ENCODE data around the gene GRIPAP1. TPM values are rescaled to one million over a fixed set of nuclear protein-coding genes. Genes with fewer than 3 reads are reported as not detected.

Gene GRIPAP1
- total RNA-seq, 3 donors from 2014 or later: 31.4 to 47.2 (median 34.1) TPM

- no peak for DNase-seq (ENCODE audit: low spot score in 2 of 2)
- H3K36me3 ChIP-seq: no peaks in the 10 kb centered on the region
- peaks cover 0 to 4% of the 10 kb centered on the region in 2 donors for H3K9me3 ChIP-seq
- TF ChIP-seq CTCF (IDR thresholded peaks at IDR 0.05): no peak
- no peak for TF ChIP-seq POLR2A (IDR thresholded peaks at IDR 0.05)
- no peak for TF ChIP-seq POLR2AphosphoS5 (IDR thresholded peaks at IDR 0.05)
- H3K4me1 ChIP-seq: peaks cover 0 to 5% of the 10 kb centered on the region in 2 donors
- peak overlapping the region; percentile 71 to 91 (median 79) for H3K4me3 ChIP-seq
- no peaks in the 10 kb centered on the region for H3K27me3 ChIP-seq
- H3K27ac ChIP-seq: peak overlapping the region; percentile 98 to 100
- intact Hi-C loops (cut with DNase I; ENCODE audit: low total_unique reads): no loop called here
Observed at GRCh38 chrX:49041744-49042580, 39.9 kb upstream of the GRIPAP1 start.

GRCh38 chrX:49040376-49040955 lies 38.4 kb upstream of the GRIPAP1 start:
- no peaks in the 10 kb centered on the region for H3K27me3 ChIP-seq
- H3K27ac ChIP-seq: peak overlapping the region; percentile 98 to 100

DNA sequence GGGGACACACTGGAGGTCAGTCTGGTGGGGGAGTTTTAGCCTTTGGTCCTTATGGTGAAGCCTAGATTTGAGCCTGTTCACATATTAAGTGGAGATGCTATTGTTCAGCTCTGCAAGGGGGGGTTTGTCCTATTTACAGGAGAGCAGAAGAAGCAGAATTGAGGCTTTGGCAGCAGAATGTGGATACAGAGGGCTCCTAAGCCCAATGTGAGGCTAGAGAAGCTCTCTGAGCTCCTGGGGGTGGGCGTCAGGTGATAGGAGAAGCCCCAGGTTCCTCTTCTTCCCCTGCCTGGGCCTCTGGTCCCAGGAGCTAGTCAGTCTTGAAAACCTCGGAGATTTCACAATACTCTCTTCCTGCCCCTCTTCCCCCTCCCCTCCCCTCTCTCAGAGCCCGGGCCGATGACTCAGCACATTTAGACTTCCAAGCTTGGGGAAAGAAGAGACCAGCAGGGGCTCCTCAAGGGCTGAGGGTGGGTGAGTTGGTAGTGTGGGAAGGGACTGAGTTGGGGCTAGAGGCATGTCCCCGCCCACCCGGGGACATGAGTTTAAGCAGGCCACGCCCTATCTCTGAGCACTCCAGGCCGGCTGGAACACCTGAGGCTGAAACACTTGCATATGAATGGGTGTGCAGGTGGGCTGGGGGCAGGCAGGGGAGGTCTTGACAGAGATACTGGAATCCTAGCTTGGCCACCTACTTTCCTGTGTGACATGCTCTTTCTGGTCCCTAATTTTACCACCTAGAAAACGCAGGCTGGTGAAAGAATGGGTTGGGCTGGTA lies 37.7 kb upstream of the GRIPAP1 start:
- intact Hi-C loops (cut with DNase I; ENCODE audit: low total_unique reads): no loop called here
- Histone ChIP-seq H3K4me3 (peak overlapping the region; percentile 18 to 91 (median 79)), H3K4me1 (peaks cover 0 to 5% of the 10 kb centered on the region in 2 donors), H3K36me3 (no peaks in the 10 kb centered on the region), H3K27me3 (no peaks in the 10 kb centered on the region), H3K9me3 (peaks cover 0 to 4% of the 10 kb centered on the region in 2 donors), H3K27ac (peak overlapping the region; percentile 98 to 100)
- TF ChIP-seq POLR2AphosphoS5 (IDR thresholded peaks at IDR 0.05) (no peak), CTCF (IDR thresholded peaks at IDR 0.05) (no peak), POLR2A (IDR thresholded peaks at IDR 0.05) (no peak)
- peak in 1 of 2 donors; percentile 71 for DNase-seq (ENCODE audit: low spot score in 2 of 2)

More at GRCh38 chrX:49040376-49040955, 38.4 kb upstream of the GRIPAP1 start:
- Histone ChIP-seq H3K4me3 (peak overlapping the region; percentile 71 to 91 (median 79)), H3K4me1 (peaks cover 0 to 5% of the 10 kb centered on the region in 2 donors), H3K36me3 (no peaks in the 10 kb centered on the region), H3K9me3 (peaks cover 0 to 4% of the 10 kb centered on the region in 2 donors)
- intact Hi-C loops (cut with DNase I; ENCODE audit: low total_unique reads): no loop called here
- no peak for TF ChIP-seq POLR2A (IDR thresholded peaks at IDR 0.05)
- TF ChIP-seq CTCF (IDR thresholded peaks at IDR 0.05): no peak
- TF ChIP-seq POLR2AphosphoS5 (IDR thresholded peaks at IDR 0.05): no peak
- DNase-seq (ENCODE audit: low spot score in 2 of 2): no peak

- Histone ChIP-seq H3K36me3 (no peaks in the 10 kb centered on the region), H3K4me1 (peaks cover 0 to 5% of the 10 kb centered on the region in 2 donors), H3K27ac (peak overlapping the region in 1 of 2 donors; percentile 55), H3K9me3 (peaks cover 0 to 2% of the 10 kb centered on the region in 2 donors), H3K27me3 (no peaks in the 10 kb centered on the region), H3K4me3 (no peak overlapping the region)
- intact Hi-C loops (cut with DNase I; ENCODE audit: low total_unique reads): no loop called here
- DNase-seq (ENCODE audit: low spot score in 2 of 2): no peak
- TF ChIP-seq CTCF (IDR thresholded peaks at IDR 0.05): no peak
- no peak for TF ChIP-seq POLR2AphosphoS5 (IDR thresholded peaks at IDR 0.05)
- no peak for TF ChIP-seq POLR2A (IDR thresholded peaks at IDR 0.05)
Observed at GRCh38 chrX:49037883-49038475, 35.9 kb upstream of the GRIPAP1 start.
